Measurements from ENCODE around the gene NUDT21.

Gene NUDT21

GRCh38 chr16:56462064-56462796, 11.1 kb upstream of the NUDT21 start:
- no peak for DNase-seq (ENCODE audit: low spot score)

GRCh38 chr16:56460101-56460500, 9.0 kb upstream of the NUDT21 start:
- no peak for DNase-seq (ENCODE audit: low spot score)

- no peak for DNase-seq (ENCODE audit: low spot score)
Observed at GRCh38 chr16:56457927-56458470, 6.9 kb upstream of the NUDT21 start.

- DNase-seq (ENCODE audit: low spot score): peak; percentile 73
Observed at GRCh38 chr16:56451753-56452689, 889 bp upstream of the NUDT21 start.

GRCh38 chr16:56450275-56450985, 702 bp downstream of the NUDT21 start:
- DNase-seq (ENCODE audit: low spot score): peak; percentile 45

- no peak for DNase-seq (ENCODE audit: low spot score)
Observed at GRCh38 chr16:56448005-56448404, 3.1 kb downstream of the NUDT21 start.

GRCh38 chr16:56447286-56447685, 3.8 kb downstream of the NUDT21 start:
- no peak for DNase-seq (ENCODE audit: low spot score)

GRCh38 chr16:56438038-56438437, 13.1 kb downstream of the NUDT21 start:
- DNase-seq (ENCODE audit: low spot score): no peak

- DNase-seq (ENCODE audit: low spot score): no peak
Observed at GRCh38 chr16:56436258-56436657, 14.9 kb downstream of the NUDT21 start.

- DNase-seq (ENCODE audit: low spot score): no peak
Observed at GRCh38 chr16:56428091-56428490, 23.0 kb downstream of the NUDT21 start.

GRCh38 chr16:56426585-56426984, 24.5 kb downstream of the NUDT21 start:
- DNase-seq (ENCODE audit: low spot score): no peak

GRCh38 chr16:56425439-56425832, 25.7 kb downstream of the NUDT21 start, which contains the start of gene AMFR:
TSS of gene AMFR (minus strand) at chr16:56425545. CDS start at chr16:56425327, 218 bp downstream.
- peak; percentile 98 for DNase-seq (ENCODE audit: low spot score)

- DNase-seq (ENCODE audit: low spot score): peak; percentile 61
Observed at GRCh38 chr16:56424791-56425438, 26.2 kb downstream of the NUDT21 start.

- DNase-seq (ENCODE audit: low spot score): peak; percentile 18
Observed at GRCh38 chr16:56424404-56424764, 26.7 kb downstream of the NUDT21 start.

- no peak for DNase-seq (ENCODE audit: low spot score)
Observed at GRCh38 chr16:56423584-56424403, 27.3 kb downstream of the NUDT21 start.

GRCh38 chr16:56422896-56423441, 28.2 kb downstream of the NUDT21 start:
- DNase-seq (ENCODE audit: low spot score): no peak

- no peak for DNase-seq (ENCODE audit: low spot score)
Observed at GRCh38 chr16:56421976-56422669, 29.0 kb downstream of the NUDT21 start.

- DNase-seq (ENCODE audit: low spot score): no peak
Observed at GRCh38 chr16:56421313-56421712, 29.8 kb downstream of the NUDT21 start.

- DNase-seq (ENCODE audit: low spot score): no peak
Observed at GRCh38 chr16:56420613-56421012, 30.5 kb downstream of the NUDT21 start.

Data from AG20443 (cell line).